HG03460 (cell line): ENCODE data around the gene BCAR3.

Experiments
- ATAC-seq: cut with Tn5 transposase; IDR thresholded peaks from one replicate; pipeline ENCODE4 v1.9.1; 2021; ENCODE audit not compliant: unreplicated experiment

Gene BCAR3

GRCh38 chr1:93641527-93641926 lies 40.1 kb downstream of the BCAR3 start:
- ATAC-seq, result no peak

GRCh38 chr1:93640656-93641440 lies 40.8 kb downstream of the BCAR3 start:
- ATAC-seq, result no peak

- ATAC-seq, result no peak
Observed at GRCh38 chr1:93638981-93639380, 42.7 kb downstream of the BCAR3 start.

- no peak for ATAC-seq
Observed at GRCh38 chr1:93638307-93638847, 43.3 kb downstream of the BCAR3 start.

GRCh38 chr1:93636712-93637111 lies 44.9 kb downstream of the BCAR3 start:
- no peak for ATAC-seq

GRCh38 chr1:93635614-93636543 lies 45.8 kb downstream of the BCAR3 start:
- no peak for ATAC-seq

GRCh38 chr1:93633313-93633712 lies 48.3 kb downstream of the BCAR3 start:
- ATAC-seq, result no peak

GRCh38 chr1:93631626-93632365 lies 49.8 kb downstream of the BCAR3 start:
- peak; percentile 56 for ATAC-seq

GRCh38 chr1:93630168-93630567 lies 51.5 kb downstream of the BCAR3 start:
- ATAC-seq, result no peak

GRCh38 chr1:93629101-93630059 lies 52.3 kb downstream of the BCAR3 start:
- no peak for ATAC-seq

GRCh38 chr1:93628681-93629080 lies 53.0 kb downstream of the BCAR3 start:
- ATAC-seq, result no peak

GRCh38 chr1:93625582-93626327 lies 55.9 kb downstream of the BCAR3 start:
- ATAC-seq, result no peak

- ATAC-seq, result no peak
Observed at GRCh38 chr1:93623875-93624274, 57.8 kb downstream of the BCAR3 start.

- no peak for ATAC-seq
Observed at GRCh38 chr1:93623436-93623835, 58.2 kb downstream of the BCAR3 start.

GRCh38 chr1:93621246-93621645 lies 60.4 kb downstream of the BCAR3 start:
- ATAC-seq, result no peak

GRCh38 chr1:93620841-93621210 lies 60.8 kb downstream of the BCAR3 start:
- ATAC-seq, result no peak

- no peak for ATAC-seq
Observed at GRCh38 chr1:93620172-93620840, 61.3 kb downstream of the BCAR3 start.

GRCh38 chr1:93619507-93620171 lies 62.0 kb downstream of the BCAR3 start:
- ATAC-seq, result no peak
